22Rv1 (cell line): ENCODE data around the gene CARD11.

Experiments
- CTCF ChIP-seq: fragments of 450-650 bp; IDR thresholded peaks from 2 replicates; pipeline ENCODE4 v1.5.1; 2017; ENCODE audit warnings: mild to moderate bottlenecking
- ZFX ChIP-seq: fragments of 450-650 bp; IDR thresholded peaks from 2 replicates; pipeline ENCODE4 v1.6.1; 2017; ENCODE audit warnings: antibody characterized with exemption, borderline replicate concordance

- TF ChIP-seq CTCF (no peak), ZFX (no peak)
These were observed 177.1 kb downstream of the CARD11 start for GRCh38 chr7:2866601-2867000.
